Measurements from ENCODE around the gene AK2.

AK2 gene

DNA sequence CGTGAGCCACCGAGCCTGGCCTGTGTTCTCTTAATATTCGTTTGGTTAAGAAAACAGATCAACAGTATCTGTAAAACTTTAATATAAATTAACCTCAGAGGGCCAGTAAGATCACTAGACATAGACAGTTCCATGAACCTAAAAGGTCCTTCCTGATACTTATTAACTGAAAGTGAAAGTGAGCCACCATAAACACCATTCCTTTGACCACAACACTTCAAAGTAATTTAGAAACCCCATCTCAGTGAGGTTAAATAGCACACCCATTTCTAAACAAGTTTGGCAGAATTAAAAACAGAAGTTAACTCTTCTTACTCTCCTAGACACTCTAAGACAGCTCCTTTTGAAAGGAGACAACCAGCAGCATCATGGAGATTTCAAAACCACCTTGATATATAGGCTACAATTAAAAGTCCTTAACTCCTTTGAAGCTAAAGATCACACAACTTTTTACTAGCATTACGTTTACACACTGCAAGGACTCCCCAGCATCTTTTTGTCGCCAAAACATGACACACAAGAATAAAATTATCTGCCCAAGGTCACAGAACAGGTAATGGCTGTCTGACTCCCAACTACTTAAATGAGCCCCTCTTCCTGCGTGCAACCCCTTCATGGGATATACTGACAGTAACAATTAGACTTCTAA lies 74.3 kb downstream of the AK2 start:
- TF ChIP-seq, protein P1, sequence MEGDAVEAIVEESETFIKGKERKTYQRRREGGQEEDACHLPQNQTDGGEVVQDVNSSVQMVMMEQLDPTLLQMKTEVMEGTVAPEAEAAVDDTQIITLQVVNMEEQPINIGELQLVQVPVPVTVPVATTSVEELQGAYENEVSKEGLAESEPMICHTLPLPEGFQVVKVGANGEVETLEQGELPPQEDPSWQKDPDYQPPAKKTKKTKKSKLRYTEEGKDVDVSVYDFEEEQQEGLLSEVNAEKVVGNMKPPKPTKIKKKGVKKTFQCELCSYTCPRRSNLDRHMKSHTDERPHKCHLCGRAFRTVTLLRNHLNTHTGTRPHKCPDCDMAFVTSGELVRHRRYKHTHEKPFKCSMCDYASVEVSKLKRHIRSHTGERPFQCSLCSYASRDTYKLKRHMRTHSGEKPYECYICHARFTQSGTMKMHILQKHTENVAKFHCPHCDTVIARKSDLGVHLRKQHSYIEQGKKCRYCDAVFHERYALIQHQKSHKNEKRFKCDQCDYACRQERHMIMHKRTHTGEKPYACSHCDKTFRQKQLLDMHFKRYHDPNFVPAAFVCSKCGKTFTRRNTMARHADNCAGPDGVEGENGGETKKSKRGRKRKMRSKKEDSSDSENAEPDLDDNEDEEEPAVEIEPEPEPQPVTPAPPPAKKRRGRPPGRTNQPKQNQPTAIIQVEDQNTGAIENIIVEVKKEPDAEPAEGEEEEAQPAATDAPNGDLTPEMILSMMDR (IDR thresholded peaks at IDR 0.05; ENCODE audit: unreplicated experiment in 3 of 3), result no peak
- H3K27ac Mint-ChIP-seq, result peak overlapping the region; percentile 7 to 79 (median 25)
- H3K4me1 Mint-ChIP-seq, result peaks cover 26% of the 10 kb centered on the region

GRCh38 chr1:32960819-32961355 lies 75.8 kb downstream of the AK2 start:
- Mint-ChIP-seq H3K27ac (peak overlapping the region in 1 of 3 experiments; percentile 26), H3K36me3 (ENCODE audit: low read depth) (peaks cover 3% of the 10 kb centered on the region), H3K4me3 (peak overlapping the region; percentile 53 to 65 (median 62)), H3K4me1 (peaks cover 26% of the 10 kb centered on the region), H3K9me3 (no peaks in the 10 kb centered on the region), H3K27me3 (ENCODE audit: low read depth) (no peaks in the 10 kb centered on the region)
- TF ChIP-seq, protein P1 (IDR thresholded peaks at IDR 0.05; ENCODE audit: unreplicated experiment in 3 of 3), result no peak

More for the DNA sequence above, 74.3 kb downstream of the AK2 start:
- H3K36me3 Mint-ChIP-seq (ENCODE audit: low read depth), result peaks cover 3% of the 10 kb centered on the region
- H3K27me3 Mint-ChIP-seq (ENCODE audit: low read depth), result peaks cover 6% of the 10 kb centered on the region
- peak overlapping the region; percentile 82 to 89 (median 86) for H3K4me3 Mint-ChIP-seq
- H3K9me3 Mint-ChIP-seq, result no peaks in the 10 kb centered on the region

DNA sequence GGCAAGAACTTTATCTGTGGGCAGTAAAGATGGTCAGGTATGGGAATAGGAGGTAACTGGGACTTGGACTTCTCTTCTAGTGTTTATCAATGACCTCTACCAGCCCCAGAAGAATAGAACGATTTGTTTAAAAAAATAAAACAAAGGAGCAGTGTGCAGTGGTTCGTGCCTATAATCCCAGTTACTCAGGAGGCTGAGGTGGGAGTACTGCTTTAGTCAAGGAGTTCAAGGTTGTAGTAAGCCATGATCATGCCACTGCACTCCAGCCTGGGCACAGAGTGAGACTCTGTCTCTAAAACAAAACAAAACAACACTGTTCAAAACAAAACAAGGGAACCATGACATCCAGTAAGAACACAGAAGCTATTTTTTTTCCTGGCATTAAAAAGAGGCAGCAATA lies 76.3 kb downstream of the AK2 start:
- H3K27ac Mint-ChIP-seq, result peak overlapping the region in 1 of 3 experiments; percentile 23
- TF ChIP-seq, protein P1 (IDR thresholded peaks at IDR 0.05; ENCODE audit: unreplicated experiment in 3 of 3), result no peak
- peaks cover 3% of the 10 kb centered on the region for H3K36me3 Mint-ChIP-seq (ENCODE audit: low read depth)
- no peaks in the 10 kb centered on the region for H3K9me3 Mint-ChIP-seq
- no peaks in the 10 kb centered on the region for H3K27me3 Mint-ChIP-seq (ENCODE audit: low read depth)
- peaks cover 26% of the 10 kb centered on the region for H3K4me1 Mint-ChIP-seq
- H3K4me3 Mint-ChIP-seq, result peak overlapping the region; percentile 13 to 60 (median 47)

GRCh38 chr1:32958827-32959226 lies 77.9 kb downstream of the AK2 start:
- peak overlapping the region in 2 of 3 experiments; percentile 24 to 65 for H3K27ac Mint-ChIP-seq
- H3K9me3 Mint-ChIP-seq, result no peaks in the 10 kb centered on the region
- H3K27me3 Mint-ChIP-seq (ENCODE audit: low read depth), result no peaks in the 10 kb centered on the region
- peaks cover 6% of the 10 kb centered on the region for H3K36me3 Mint-ChIP-seq (ENCODE audit: low read depth)
- peaks cover 22% of the 10 kb centered on the region for H3K4me1 Mint-ChIP-seq
- TF ChIP-seq, protein P1 (IDR thresholded peaks at IDR 0.05; ENCODE audit: unreplicated experiment in 3 of 3), result no peak
- no peak overlapping the region for H3K4me3 Mint-ChIP-seq

All from nephron (organoid).